ENCODE data around the gene CLCN2.

CLCN2 gene

DNA sequence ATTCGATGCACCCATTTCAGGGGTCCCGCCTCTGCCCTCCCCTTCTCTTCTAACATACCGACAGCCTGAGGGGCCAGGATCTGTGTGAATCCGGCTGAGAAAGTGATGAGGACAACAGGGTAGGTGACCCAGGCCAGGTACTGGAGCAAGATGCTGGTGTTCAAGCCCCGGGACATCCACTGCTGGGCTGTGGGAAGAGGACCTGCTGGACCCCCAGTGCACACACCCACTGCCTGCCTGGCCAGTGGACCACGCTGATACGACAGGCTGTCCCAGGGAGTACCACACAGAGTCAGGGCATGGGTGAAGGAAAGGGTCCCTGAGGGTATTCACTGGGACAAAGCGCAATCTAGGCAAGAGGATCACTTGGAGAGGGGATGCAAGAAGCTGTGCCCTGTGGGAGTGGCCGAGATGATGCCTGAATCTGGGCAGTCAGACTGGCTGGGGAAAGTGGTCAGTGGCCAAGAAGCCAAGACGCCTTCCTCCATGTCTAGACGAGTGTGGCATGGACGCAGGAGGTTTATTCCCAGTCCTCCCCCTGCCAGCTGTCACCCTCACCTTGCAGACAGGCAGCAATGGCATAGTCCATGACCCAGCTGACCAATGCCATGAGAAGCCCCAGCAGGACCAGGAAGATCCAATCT is 3.2 kb downstream of the CLCN2 start:
- peaks cover 9% of the 10 kb centered on the region for H3K36me3 Mint-ChIP-seq (ENCODE audit: low read depth)
- no peak overlapping the region for H3K4me3 Mint-ChIP-seq
- H3K27me3 Mint-ChIP-seq, result peaks cover 4% of the 10 kb centered on the region
- H3K27ac Mint-ChIP-seq, result no peak overlapping the region
- H3K9me3 Mint-ChIP-seq, result no peaks in the 10 kb centered on the region
- peaks cover 14% of the 10 kb centered on the region for H3K4me1 Mint-ChIP-seq
- no peak for DNase-seq
- no peak for ATAC-seq

GRCh38 chr3:184357248-184358123 is 3.9 kb downstream of the CLCN2 start:
- Mint-ChIP-seq H3K9me3 (no peaks in the 10 kb centered on the region), H3K36me3 (ENCODE audit: low read depth) (peaks cover 7% of the 10 kb centered on the region), H3K4me3 (no peak overlapping the region), H3K4me1 (peaks cover 12% of the 10 kb centered on the region), H3K27me3 (peaks cover 2% of the 10 kb centered on the region), H3K27ac (no peak overlapping the region)
- DNase-seq (no peak), ATAC-seq (no peak)

- no peaks in the 10 kb centered on the region for H3K9me3 Mint-ChIP-seq
- peaks cover 6% of the 10 kb centered on the region for H3K4me1 Mint-ChIP-seq
- H3K27me3 Mint-ChIP-seq, result peaks cover 2% of the 10 kb centered on the region
- H3K36me3 Mint-ChIP-seq (ENCODE audit: low read depth), result peaks cover 7% of the 10 kb centered on the region
- no peak overlapping the region for H3K27ac Mint-ChIP-seq
- DNase-seq, result no peak
- ATAC-seq, result no peak
- no peak overlapping the region for H3K4me3 Mint-ChIP-seq
These were observed 6.0 kb downstream of the CLCN2 start for GRCh38 chr3:184355261-184356040.

- H3K9me3 Mint-ChIP-seq, result no peaks in the 10 kb centered on the region
- no peak for DNase-seq
- H3K4me3 Mint-ChIP-seq, result no peak overlapping the region
- no peak for ATAC-seq
- no peak overlapping the region for H3K27ac Mint-ChIP-seq
- H3K27me3 Mint-ChIP-seq, result no peaks in the 10 kb centered on the region
- peaks cover 7% of the 10 kb centered on the region for H3K36me3 Mint-ChIP-seq (ENCODE audit: low read depth)
- no peaks in the 10 kb centered on the region for H3K4me1 Mint-ChIP-seq
These were observed 6.7 kb downstream of the CLCN2 start for GRCh38 chr3:184354754-184355153.

- Mint-ChIP-seq H3K9me3 (no peaks in the 10 kb centered on the region), H3K27me3 (no peaks in the 10 kb centered on the region), H3K27ac (no peak overlapping the region), H3K36me3 (ENCODE audit: low read depth) (peaks cover 7% of the 10 kb centered on the region), H3K4me3 (no peak overlapping the region), H3K4me1 (no peaks in the 10 kb centered on the region)
- DNase-seq (peak; percentile 77), ATAC-seq (peak; percentile 56)
These were observed 7.2 kb downstream of the CLCN2 start for GRCh38 chr3:184354121-184354728.

DNA sequence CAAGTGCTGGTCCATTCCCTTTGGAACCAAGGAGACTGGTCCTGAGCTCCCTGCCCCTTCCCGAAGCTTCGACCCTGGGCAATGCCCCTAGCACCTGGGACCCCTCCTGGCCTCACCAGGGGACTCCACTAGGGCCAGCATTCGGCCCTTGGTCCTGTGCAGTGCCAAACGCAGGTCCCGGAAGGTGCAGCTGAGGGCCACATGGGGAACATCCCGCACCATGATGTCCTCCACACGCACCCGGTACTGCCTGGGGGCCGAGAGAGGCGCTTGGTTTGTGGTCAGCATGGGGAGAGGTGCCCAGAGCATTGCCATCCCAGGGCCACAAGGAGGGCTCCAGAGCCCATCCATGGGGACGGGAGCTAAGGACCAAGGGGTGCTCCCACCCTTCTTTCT is 7.9 kb downstream of the CLCN2 start:
- no peaks in the 10 kb centered on the region for H3K4me1 Mint-ChIP-seq
- no peak overlapping the region for H3K27ac Mint-ChIP-seq
- peaks cover 7% of the 10 kb centered on the region for H3K36me3 Mint-ChIP-seq (ENCODE audit: low read depth)
- H3K27me3 Mint-ChIP-seq, result no peaks in the 10 kb centered on the region
- ATAC-seq, result no peak
- H3K9me3 Mint-ChIP-seq, result no peaks in the 10 kb centered on the region
- no peak for DNase-seq
- H3K4me3 Mint-ChIP-seq, result no peak overlapping the region

- DNase-seq, result no peak
- Mint-ChIP-seq H3K4me3 (no peak overlapping the region), H3K4me1 (no peaks in the 10 kb centered on the region), H3K27ac (no peak overlapping the region), H3K27me3 (no peaks in the 10 kb centered on the region), H3K9me3 (no peaks in the 10 kb centered on the region), H3K36me3 (ENCODE audit: low read depth) (peaks cover 7% of the 10 kb centered on the region)
- ATAC-seq, result no peak
These were observed 8.4 kb downstream of the CLCN2 start for GRCh38 chr3:184352897-184353545.

DNA sequence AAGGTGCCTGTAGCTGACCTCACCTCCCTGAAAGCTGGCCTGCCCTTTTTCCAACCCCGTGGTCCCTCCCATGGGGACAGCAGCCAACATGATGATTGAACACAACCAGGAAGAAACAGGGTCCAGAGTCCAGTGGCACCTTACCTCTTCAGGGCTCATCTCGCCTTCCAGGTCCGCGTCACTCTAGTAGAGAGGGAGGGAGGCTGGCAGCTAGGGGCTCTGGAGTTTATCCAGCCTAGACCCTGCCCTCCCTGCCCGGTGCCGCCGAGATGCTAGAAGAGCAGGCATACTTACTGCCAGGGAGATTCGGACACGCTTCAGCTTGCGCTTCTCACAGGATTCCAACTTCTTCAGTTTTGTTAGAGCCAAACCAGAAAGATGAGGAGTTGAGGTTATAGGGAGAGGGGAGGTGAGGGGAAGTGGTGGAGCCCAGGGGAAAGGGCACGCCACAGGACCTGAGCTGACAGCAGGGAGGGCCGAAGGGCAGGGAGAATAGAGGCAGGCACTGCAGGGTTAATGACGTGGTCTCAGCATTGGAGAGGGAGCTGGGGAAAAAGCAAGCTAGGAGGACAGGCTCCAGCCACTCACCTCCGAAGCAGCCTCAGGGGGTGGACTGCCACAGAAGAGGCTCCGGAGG is 9.1 kb downstream of the CLCN2 start:
- Mint-ChIP-seq H3K27me3 (no peaks in the 10 kb centered on the region), H3K36me3 (ENCODE audit: low read depth) (peaks cover 7% of the 10 kb centered on the region), H3K4me1 (no peaks in the 10 kb centered on the region), H3K9me3 (no peaks in the 10 kb centered on the region), H3K27ac (no peak overlapping the region), H3K4me3 (no peak overlapping the region)
- DNase-seq (no peak), ATAC-seq (no peak)

DNA sequence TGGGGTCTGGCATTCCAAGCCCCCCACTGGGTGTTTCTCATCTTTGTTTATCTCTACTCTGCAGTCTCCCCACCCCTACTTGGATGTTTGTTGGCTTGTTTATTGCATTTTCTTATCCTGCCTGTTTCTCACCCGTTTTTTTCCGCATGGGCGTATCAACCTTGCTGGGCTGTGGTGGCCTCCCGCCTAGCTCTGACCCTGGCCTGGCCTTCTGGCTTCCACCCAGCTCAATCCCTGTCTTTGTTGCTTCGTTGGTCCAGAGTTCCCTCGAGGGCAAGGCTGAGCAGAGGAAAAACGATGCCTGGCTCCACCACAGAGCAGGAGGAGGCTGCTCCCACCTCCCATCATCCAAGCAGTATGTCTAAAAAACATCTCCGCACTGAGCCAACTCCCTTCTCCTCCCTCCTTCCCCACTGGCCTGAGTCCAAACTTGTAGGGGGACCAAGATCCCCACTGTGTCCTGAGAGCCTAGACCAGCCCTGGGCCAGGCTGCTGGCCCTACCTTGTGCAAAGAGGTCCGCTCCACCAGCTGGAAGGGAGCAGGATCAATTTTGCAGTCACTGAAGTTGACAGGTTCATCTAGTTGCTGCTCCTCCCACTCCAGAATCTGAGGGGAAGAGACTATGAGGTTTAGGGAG is 9.8 kb downstream of the CLCN2 start:
- no peak for DNase-seq
- Mint-ChIP-seq H3K27me3 (no peaks in the 10 kb centered on the region), H3K4me1 (no peaks in the 10 kb centered on the region), H3K4me3 (no peak overlapping the region), H3K9me3 (no peaks in the 10 kb centered on the region), H3K36me3 (ENCODE audit: low read depth) (peaks cover 5% of the 10 kb centered on the region), H3K27ac (no peak overlapping the region)
- ATAC-seq, result no peak

DNA sequence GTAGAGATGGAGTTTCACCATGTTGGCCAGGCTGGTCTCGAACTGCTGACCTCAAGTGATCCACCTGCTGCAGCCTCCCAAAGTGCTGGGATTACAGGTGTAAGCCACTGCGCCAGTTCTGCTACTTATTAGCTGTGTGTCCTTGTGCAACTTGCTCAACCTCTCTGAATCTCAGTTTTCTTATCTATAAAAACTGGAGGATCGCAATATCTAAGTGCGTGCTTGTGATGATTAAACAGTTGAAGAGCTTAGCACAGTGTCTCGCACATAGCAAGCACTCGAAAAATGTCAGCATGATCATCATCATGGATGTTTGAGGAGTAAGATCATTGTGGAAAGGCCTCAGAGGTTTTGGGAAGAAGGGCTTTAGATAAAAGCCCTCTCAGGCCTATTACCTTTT is 10.8 kb downstream of the CLCN2 start:
- no peaks in the 10 kb centered on the region for H3K4me1 Mint-ChIP-seq
- H3K36me3 Mint-ChIP-seq (ENCODE audit: low read depth), result peaks cover 5% of the 10 kb centered on the region
- ATAC-seq (no peak), DNase-seq (no peak)
- H3K27me3 Mint-ChIP-seq, result no peaks in the 10 kb centered on the region
- no peak overlapping the region for H3K4me3 Mint-ChIP-seq
- no peaks in the 10 kb centered on the region for H3K9me3 Mint-ChIP-seq
- no peak overlapping the region for H3K27ac Mint-ChIP-seq

- no peaks in the 10 kb centered on the region for H3K9me3 Mint-ChIP-seq
- ATAC-seq (no peak), DNase-seq (no peak)
- H3K36me3 Mint-ChIP-seq (ENCODE audit: low read depth), result no peaks in the 10 kb centered on the region
- H3K27me3 Mint-ChIP-seq, result no peaks in the 10 kb centered on the region
- no peaks in the 10 kb centered on the region for H3K4me1 Mint-ChIP-seq
- no peak overlapping the region for H3K4me3 Mint-ChIP-seq
- no peak overlapping the region for H3K27ac Mint-ChIP-seq
These were observed 11.6 kb downstream of the CLCN2 start for GRCh38 chr3:184349563-184350470.

DNA sequence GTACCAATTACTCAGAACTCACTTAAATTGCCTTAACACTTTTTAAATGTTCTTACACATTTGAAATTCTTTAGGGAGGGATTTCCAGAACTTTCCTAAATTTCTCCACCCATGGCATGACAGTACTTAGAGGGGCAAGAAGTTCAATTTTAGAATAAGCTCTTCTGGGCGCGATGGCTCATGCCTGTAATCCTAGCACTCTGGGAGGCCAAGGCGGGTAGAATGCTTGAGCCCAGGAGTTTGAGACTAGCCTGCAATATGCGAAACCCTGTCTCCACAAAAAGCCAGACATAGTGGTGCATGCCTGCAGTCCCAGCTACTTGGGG is 13.4 kb downstream of the CLCN2 start:
- Mint-ChIP-seq H3K27me3 (no peaks in the 10 kb centered on the region), H3K4me3 (no peak overlapping the region), H3K27ac (no peak overlapping the region), H3K36me3 (ENCODE audit: low read depth) (no peaks in the 10 kb centered on the region), H3K9me3 (no peaks in the 10 kb centered on the region), H3K4me1 (no peaks in the 10 kb centered on the region)
- no peak for DNase-seq
- ATAC-seq, result no peak

Measured in activated naive CD8-positive, alpha-beta T cell treated with anti-CD3 and anti-CD28 coated beads, Interleukin-2, amount 50 U/mL, for 24 hours (primary cell).